DMS114 treated with DMSO at 0.1 percent for 48 hours (cell line): ENCODE measurements around the gene LRRC8B.
"Not testable (repeated sequence)": the region's sequence is repeated elsewhere in the genome, so short reads cannot be mapped to it uniquely, and the experiment has no call there.

Source experiments
- DNase-seq: peaks from one replicate; lab custom pipeline; 2025; ENCODE audit not compliant: unreplicated experiment; lab: John Stamatoyannopoulos, UW

LRRC8B gene

GRCh38 chr1:89606227-89606980, 81.8 kb downstream of the LRRC8B start:
- DNase-seq: no peak

- DNase-seq: no peak
These were observed 82.5 kb downstream of the LRRC8B start for GRCh38 chr1:89607156-89607555.

GRCh38 chr1:89607586-89608318, 83.1 kb downstream of the LRRC8B start:
- no peak for DNase-seq

DNA sequence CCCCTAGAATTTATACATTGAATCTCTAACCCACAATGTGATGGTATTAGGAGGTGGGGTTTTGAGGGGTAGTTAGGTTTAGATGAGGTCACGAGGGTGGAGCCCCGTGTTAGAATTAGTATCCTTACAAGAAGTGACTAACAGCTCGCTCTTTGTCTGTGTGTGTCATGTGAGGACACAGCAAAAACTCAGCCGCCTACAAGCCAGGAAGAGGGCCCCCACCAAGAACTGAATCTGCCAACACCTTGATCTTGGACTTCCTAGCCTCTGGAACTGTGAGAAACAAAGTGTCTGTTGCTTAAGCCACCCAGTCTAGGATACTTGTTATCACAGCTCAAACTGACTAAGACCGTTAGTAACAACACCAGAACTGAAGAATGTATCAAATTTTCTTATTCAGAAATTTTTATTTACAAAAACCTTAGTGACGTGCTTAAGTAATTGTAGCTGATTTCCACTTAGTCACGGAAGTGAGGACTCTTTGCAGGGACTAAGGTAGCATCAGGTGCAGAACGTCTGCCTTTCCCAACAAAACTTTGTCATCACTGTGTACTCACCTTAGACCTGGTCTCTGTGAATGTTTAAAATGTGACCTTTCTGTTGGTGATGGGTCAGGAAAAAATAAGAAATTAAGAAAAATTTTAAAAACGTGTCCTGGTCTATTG, 83.8 kb downstream of the LRRC8B start:
- no peak for DNase-seq

GRCh38 chr1:89608984-89609725, 84.5 kb downstream of the LRRC8B start:
- DNase-seq: no peak

- no peak for DNase-seq
These were observed 85.3 kb downstream of the LRRC8B start for GRCh38 chr1:89609781-89610456.

DNA sequence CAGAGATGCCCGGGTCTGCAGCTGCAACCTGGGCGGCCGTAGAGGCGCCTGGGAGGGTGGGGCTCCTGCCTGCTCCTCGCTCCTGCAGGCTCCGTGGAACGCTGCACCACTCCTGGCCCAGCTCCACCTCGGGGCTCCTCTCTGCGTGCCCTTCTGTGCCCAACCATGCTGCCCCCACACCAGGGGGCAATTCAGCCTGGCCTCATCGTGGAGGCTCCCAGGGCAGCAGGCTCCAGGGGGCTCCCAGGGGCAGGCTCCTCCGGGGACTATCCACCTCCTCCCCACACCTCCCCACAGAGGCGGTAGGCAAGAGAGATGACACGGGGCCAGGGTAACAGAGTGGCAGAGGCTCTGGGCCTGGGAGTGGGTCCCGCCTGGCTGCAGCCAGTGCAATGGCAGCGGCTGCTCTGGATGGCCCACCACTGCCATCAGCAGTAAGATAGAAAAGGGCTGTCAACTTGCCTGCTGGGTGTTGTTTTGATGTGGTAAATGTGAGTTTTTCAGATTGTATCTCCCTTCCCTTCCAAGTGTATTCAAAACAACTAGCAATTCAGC, 85.9 kb downstream of the LRRC8B start:
- no peak for DNase-seq

DNA sequence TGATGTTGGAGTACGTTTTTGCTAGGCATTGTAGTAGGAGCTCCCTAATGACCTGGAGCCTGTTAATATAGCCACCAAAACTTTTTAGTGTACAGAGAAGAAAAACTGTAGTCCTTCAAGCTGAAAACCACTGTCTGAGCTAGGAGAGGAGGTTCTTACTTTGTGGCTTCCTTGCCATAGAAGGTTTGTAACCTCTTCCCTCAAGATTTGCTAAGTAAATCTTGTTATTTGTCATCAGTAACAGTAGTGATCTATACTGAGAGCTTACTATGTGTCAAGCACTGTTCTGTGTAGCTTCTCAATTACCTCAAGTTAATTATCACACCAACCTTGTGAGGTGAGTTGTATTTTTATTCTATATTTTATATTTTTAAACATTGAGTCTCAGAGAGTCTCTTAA, 87.1 kb downstream of the LRRC8B start:
- no peak for DNase-seq

GRCh38 chr1:89613928-89614327, 89.3 kb downstream of the LRRC8B start:
- DNase-seq: no peak

GRCh38 chr1:89615676-89616598, 91.3 kb downstream of the LRRC8B start:
- no peak for DNase-seq

- no peak for DNase-seq
These were observed 92.4 kb downstream of the LRRC8B start for GRCh38 chr1:89616844-89617627.

DNA sequence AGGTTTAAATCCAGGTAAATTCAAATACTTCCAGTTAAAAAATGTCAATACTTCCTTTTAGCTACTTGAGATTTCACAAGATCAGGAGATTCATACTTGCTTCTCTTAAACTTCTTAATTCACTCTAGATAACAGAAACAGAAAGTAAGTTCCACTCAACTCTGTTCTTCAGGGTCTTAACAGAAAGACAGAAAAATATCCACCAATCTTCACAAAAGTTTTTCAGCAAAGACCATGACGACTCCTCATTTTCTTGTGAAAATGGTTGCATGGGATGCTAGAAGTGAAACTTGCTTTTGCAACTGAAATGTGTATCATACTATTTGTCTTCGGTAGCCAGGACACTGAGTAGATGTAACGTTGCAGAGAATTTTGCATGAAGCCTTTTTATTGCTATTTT, 96.0 kb downstream of the LRRC8B start:
- DNase-seq: no peak

- peak; percentile 8 for DNase-seq
These were observed 98.3 kb downstream of the LRRC8B start for GRCh38 chr1:89622895-89623294.

DNA sequence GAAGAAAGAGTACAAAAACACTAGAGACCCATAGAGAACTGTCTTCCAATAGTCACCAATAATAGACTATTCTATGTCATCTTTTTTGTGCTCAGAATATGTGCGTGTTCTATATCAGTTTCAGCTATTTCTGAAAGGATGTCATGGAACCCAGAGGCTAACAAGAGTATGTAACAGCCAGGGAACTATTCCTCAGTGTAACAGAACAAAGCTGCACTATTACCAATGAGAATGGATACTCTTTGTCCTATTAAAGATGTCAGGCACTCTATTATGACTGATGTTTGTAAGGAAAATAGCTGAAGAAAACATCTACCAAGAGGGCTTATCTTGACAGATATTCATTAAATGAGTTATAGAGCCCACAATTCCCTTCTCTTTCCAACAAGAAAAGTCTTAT, 99.7 kb downstream of the LRRC8B start:
- no peak for DNase-seq

GRCh38 chr1:89624715-89625323, 100.2 kb downstream of the LRRC8B start:
- DNase-seq: no peak

- DNase-seq: no peak
These were observed 103.0 kb downstream of the LRRC8B start for GRCh38 chr1:89627596-89627962.

GRCh38 chr1:89629146-89629545, 104.5 kb downstream of the LRRC8B start:
- DNase-seq: no peak

DNA sequence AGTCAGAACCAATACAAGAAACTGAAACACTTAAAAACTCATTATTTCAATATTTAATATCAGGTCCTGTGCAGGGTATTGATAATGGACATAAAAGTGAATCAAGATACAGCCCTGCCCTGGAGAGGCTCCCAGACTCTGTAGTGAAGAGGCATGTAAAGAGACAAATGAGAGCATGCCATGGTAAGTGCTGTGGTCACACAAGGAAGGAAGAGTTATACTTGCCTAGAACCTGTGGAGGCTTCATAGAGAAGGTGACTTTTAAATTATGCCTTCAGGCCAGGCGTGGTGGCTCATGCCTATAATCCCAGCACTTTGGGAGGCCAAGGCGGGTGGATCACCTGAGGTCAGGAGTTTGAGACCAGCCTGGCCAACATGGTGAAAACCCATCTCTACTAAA, 105.0 kb downstream of the LRRC8B start:
- not testable (repeated sequence) for DNase-seq
